ENCODE data around the gene ENPEP. TPM values are rescaled to one million over a fixed set of nuclear protein-coding genes. Genes with fewer than 3 reads are reported as not detected.

The ENPEP gene
- total and polyA plus RNA-seq, 7 donors: 0.23 to 2.2 (median 0.99) TPM

DNA sequence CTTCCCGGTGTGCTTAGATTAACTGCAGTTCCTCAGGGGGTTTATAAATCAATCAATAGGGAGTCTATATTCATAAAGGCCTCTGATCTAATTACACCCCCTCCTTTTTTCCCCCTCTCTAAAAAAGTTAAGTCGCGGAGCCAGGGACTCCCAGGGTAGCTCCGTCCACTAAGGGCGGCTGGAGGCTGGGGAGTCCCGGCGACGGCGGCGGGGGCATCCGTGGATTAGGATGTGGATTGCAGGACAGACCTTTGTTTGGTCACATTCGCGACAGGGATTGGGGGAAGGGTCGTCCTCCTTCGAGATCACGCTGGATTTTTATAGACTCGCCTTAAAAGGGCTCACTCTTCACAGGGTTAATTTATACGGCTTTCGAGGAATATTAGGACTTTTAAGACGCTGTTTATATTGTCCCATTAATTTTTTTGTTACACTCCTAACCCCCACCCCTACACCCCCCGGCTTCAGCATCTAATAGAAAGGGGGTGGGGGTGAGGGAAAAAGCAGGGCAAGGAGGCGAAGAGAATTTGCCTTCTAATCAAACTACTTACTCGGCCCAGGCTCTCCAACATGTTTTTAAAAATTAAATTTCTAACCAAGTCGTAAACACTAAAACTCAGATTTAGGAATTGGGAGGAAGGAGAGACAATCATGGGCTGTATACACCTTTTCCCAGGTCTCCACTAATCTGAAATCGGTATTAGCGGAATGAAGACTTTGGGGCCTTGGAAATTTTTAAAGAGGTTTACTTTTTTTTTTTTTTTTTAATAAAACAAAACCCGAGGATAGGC is 138.4 kb downstream of the ENPEP start:
- no peaks in the 10 kb centered on the region for H3K36me3 ChIP-seq
- intact Hi-C loops (cut with DNase I): no loop called here
- DNase-seq: no peak
- WGBS, 2 donors: 13 to 20% methylated on average over 27 of the region's 27 CpGs
- H3K27ac ChIP-seq: no peak overlapping the region
- peaks cover 80 to 100% (median 92%) of the 10 kb centered on the region in 3 donors for H3K27me3 ChIP-seq
- H3K4me1 ChIP-seq: peaks cover 0 to 24% (median 18%) of the 10 kb centered on the region in 4 donors
- no peaks in the 10 kb centered on the region for H3K9me3 ChIP-seq
- no peak for TF ChIP-seq CTCF (IDR thresholded peaks at IDR 0.05)
- no peak for TF ChIP-seq POLR2AphosphoS5 (IDR thresholded peaks at IDR 0.05)
- no peak for TF ChIP-seq EP300 (IDR thresholded peaks at IDR 0.05)
- TF ChIP-seq POLR2A (IDR thresholded peaks at IDR 0.05): no peak
- H3K4me3 ChIP-seq: no peak overlapping the region

Small RNAs within 50 kb of the gene (small RNA-seq; reads per million reads assigned to genes)
- 0 reads per million in 3 donors for gene RF00494

Other genes with a start within 250 kb of the ENPEP start
- gene PITX2, start 146.9 kb downstream of the ENPEP start, total RNA-seq: under 1 TPM in 1 of 4 donors, not detected in 3; 0.95 TPM
- 1 to 10 TPM in 2 of 3 donors, under 1 TPM in 1; 0.45 to 2.1 (median 1.2) TPM for gene PITX2, start 146.9 kb downstream of the ENPEP start, polyA plus RNA-seq